ENCODE measurements around the gene MFSD1. TPM values are rescaled to one million over a fixed set of nuclear protein-coding genes. Genes with fewer than 3 reads are reported as not detected.

MFSD1 gene, protein sequence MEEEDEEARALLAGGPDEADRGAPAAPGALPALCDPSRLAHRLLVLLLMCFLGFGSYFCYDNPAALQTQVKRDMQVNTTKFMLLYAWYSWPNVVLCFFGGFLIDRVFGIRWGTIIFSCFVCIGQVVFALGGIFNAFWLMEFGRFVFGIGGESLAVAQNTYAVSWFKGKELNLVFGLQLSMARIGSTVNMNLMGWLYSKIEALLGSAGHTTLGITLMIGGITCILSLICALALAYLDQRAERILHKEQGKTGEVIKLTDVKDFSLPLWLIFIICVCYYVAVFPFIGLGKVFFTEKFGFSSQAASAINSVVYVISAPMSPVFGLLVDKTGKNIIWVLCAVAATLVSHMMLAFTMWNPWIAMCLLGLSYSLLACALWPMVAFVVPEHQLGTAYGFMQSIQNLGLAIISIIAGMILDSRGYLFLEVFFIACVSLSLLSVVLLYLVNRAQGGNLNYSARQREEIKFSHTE
- polyA plus RNA-seq (2011; rRNA removed) (41.9 and 53.2 TPM in 2 replicates), polyA plus RNA-seq (2017; fragmentation: RNase III; extraction: RNeasy Plus Mini Kit Qiagen cat#74134 plus additional on column Dnase treatment) (39.5 to 41.5 TPM (median 39.7 TPM) in 3 replicates), polyA minus RNA-seq (2011; rRNA and poly(A)+ RNA removed) (20.3 and 25.4 TPM in 2 replicates)
- 17.0 and 20.8 TPM in 2 replicates for polyA plus RNA-seq (2012; cell fraction: cytosol; rRNA removed)
- polyA plus RNA-seq (2012; cell fraction: nucleus; rRNA removed), result 12.3 and 18.8 TPM in 2 replicates

DNA sequence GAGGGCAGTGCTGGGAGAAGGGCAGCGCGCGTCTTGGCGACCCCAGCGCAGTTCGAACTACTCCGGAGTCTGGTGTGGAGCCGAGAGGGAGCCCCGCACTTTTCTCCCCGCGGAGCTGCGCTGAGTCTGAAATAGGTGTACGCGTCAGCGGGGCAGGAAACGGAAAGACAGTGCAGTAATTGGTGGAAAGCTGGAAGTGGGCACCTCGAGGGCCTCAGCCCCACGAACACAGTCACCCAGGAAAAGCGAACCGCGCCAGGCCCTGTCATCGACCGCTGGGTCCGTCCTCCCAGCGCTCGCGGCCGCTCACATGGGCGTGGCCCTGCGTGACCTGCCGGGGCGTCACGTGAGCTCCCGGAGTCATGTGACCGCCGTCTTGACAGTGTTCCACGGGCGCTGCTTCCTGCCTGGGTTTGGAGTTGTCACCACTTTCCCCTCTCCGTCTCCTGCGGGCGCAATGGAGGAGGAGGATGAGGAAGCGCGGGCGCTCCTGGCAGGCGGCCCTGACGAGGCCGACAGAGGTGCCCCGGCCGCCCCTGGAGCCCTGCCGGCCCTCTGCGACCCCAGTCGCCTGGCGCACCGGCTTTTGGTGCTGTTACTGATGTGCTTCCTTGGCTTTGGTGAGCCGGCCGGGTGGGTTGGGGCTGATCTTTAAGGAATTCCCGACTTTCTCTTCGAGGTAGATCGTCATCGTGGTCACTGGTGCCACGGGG is at the start of gene MFSD1:
MFSD1 (plus strand) TSS at position 359 of the 713 bp plus-strand sequence; CDS start at position 458, 99 bp downstream.
- ChIA-PET CTCF (interaction anchor here (0.6 to 1.7 kb wide), 14 partner anchors 9 to 458 kb away, joined by 3 to 7 read pairs (median 3); no protein-coding TSS in a partner anchor), POLR2A (interaction anchor here (1.1 to 1.3 kb wide), 3 partner anchors 9 to 10 kb away, joined by 3 to 4 read pairs (median 3); no protein-coding TSS in a partner anchor)
- peak within 1 kb of the TSS; percentile 83 for H3K4me3 ChIP-seq
- 2% methylated on average over 29 of the region's 61 CpGs for WGBS (ENCODE audit: missing lambda C conversion rate)
- H3K4me2 ChIP-seq, result peak within 1 kb of the TSS; percentile 87
- DNase-seq (ENCODE audit: low read depth in 1 of 2, low spot score in 1 of 2) (peak; percentile 87 to 93), FAIRE-seq (no peak), ATAC-seq (peak; percentile 96 to 98)
- no peaks in the 10 kb centered on the region for H3K9me3 ChIP-seq
- H3K27ac ChIP-seq, result peak within 1 kb of the TSS; percentile 67 to 81
- peaks cover 24% of the 10 kb centered on the region for H3K4me1 ChIP-seq
- TF ChIP-seq CBX8 (IDR thresholded peaks at IDR 0.05), result no peak
- no peak for TF ChIP-seq EHMT2 (IDR thresholded peaks at IDR 0.05; ENCODE audit: low read depth)
- TF ChIP-seq, protein P1, sequence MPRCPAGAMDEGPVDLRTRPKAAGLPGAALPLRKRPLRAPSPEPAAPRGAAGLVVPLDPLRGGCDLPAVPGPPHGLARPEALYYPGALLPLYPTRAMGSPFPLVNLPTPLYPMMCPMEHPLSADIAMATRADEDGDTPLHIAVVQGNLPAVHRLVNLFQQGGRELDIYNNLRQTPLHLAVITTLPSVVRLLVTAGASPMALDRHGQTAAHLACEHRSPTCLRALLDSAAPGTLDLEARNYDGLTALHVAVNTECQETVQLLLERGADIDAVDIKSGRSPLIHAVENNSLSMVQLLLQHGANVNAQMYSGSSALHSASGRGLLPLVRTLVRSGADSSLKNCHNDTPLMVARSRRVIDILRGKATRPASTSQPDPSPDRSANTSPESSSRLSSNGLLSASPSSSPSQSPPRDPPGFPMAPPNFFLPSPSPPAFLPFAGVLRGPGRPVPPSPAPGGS (IDR thresholded peaks at IDR 0.05), result 0 out of 3 replicates have a peak, but pooled peaks have one; percentile 40
- no peak for TF ChIP-seq RFX5 (IDR thresholded peaks at IDR 0.05)
- TF ChIP-seq, protein P2, sequence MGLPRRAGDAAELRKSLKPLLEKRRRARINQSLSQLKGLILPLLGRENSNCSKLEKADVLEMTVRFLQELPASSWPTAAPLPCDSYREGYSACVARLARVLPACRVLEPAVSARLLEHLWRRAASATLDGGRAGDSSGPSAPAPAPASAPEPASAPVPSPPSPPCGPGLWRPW (IDR thresholded peaks at IDR 0.05), result no peak
- no peak for TF ChIP-seq POLR2AphosphoS2 (conservative IDR thresholded peaks at IDR 0.05; ENCODE audit: low read length)
- TF ChIP-seq, protein P3, sequence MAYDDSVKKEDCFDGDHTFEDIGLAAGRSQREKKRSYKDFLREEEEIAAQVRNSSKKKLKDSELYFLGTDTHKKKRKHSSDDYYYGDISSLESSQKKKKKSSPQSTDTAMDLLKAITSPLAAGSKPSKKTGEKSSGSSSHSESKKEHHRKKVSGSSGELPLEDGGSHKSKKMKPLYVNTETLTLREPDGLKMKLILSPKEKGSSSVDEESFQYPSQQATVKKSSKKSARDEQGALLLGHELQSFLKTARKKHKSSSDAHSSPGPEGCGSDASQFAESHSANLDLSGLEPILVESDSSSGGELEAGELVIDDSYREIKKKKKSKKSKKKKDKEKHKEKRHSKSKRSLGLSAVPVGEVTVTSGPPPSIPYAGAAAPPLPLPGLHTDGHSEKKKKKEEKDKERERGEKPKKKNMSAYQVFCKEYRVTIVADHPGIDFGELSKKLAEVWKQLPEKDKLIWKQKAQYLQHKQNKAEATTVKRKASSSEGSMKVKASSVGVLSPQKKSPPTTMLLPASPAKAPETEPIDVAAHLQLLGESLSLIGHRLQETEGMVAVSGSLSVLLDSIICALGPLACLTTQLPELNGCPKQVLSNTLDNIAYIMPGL (CRISPR knock-in tag; IDR thresholded peaks at IDR 0.05; ENCODE audit: borderline replicate concordance), result no peak
- TF ChIP-seq PHF8 (IDR thresholded peaks at IDR 0.05; ENCODE audit: borderline replicate concordance, low read depth), result 0 out of 2 replicates have a peak, but pooled peaks have one; percentile 26
- 0 out of 5 replicates have a peak, but pooled peaks of 1 of the 2 experiments have one; percentile 9 for TF ChIP-seq RAD21 (conservative IDR thresholded peaks at IDR 0.05 in 1 of 2, IDR thresholded peaks at IDR 0.05 in 1 of 2)
- peak; percentile 81 for TF ChIP-seq BHLHE40 (IDR thresholded peaks at IDR 0.05; ENCODE audit: low read depth, low read length)
- TF ChIP-seq JUN (IDR thresholded peaks at IDR 0.05), result peak; percentile 61 to 67; a peak in 3 of 5 replicates
- TF ChIP-seq ESRRA (IDR thresholded peaks at IDR 0.05; ENCODE audit: borderline replicate concordance, low read length), result no peak
- TF ChIP-seq ZC3H11A (IDR thresholded peaks at IDR 0.05), result no peak
- TF ChIP-seq CHD2 (IDR thresholded peaks at IDR 0.05; ENCODE audit: low read length, partially characterized antibody), result no peak
- no peak for TF ChIP-seq RNF2 (IDR thresholded peaks at IDR 0.05; ENCODE audit: borderline replicate concordance, low read depth)
- peak; percentile 91 for TF ChIP-seq KDM5A (IDR thresholded peaks at IDR 0.05)
- TF ChIP-seq, protein P4, sequence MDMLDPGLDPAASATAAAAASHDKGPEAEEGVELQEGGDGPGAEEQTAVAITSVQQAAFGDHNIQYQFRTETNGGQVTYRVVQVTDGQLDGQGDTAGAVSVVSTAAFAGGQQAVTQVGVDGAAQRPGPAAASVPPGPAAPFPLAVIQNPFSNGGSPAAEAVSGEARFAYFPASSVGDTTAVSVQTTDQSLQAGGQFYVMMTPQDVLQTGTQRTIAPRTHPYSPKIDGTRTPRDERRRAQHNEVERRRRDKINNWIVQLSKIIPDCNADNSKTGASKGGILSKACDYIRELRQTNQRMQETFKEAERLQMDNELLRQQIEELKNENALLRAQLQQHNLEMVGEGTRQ (IDR thresholded peaks at IDR 0.05), result peak; percentile 99
- TF ChIP-seq TFCP2L1 (CRISPR knock-in tag; IDR thresholded peaks at IDR 0.05), result no peak
- TF ChIP-seq, protein P5, sequence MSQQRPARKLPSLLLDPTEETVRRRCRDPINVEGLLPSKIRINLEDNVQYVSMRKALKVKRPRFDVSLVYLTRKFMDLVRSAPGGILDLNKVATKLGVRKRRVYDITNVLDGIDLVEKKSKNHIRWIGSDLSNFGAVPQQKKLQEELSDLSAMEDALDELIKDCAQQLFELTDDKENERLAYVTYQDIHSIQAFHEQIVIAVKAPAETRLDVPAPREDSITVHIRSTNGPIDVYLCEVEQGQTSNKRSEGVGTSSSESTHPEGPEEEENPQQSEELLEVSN (IDR thresholded peaks at IDR 0.05; ENCODE audit: borderline replicate concordance, low read depth), result peak; percentile 74
- TF ChIP-seq CHD4 (IDR thresholded peaks at IDR 0.05; ENCODE audit: borderline replicate concordance), result no peak
- TF ChIP-seq HDAC2 (IDR thresholded peaks at IDR 0.05), result no peak
- no peak for TF ChIP-seq FOSB (CRISPR knock-in tag; IDR thresholded peaks at IDR 0.05)
- no peak for TF ChIP-seq FOSL2 (IDR thresholded peaks at IDR 0.05)
- TF ChIP-seq FOSL2 (CRISPR knock-in tag; IDR thresholded peaks at IDR 0.05), result peak; percentile 29
- TF ChIP-seq POLR2A (IDR thresholded peaks at IDR 0.05; ENCODE audit: low read length), result peak; percentile 76
- no peak for TF ChIP-seq ZFP36 (IDR thresholded peaks at IDR 0.05; ENCODE audit: borderline replicate concordance, partially characterized antibody)
- no peak for TF ChIP-seq TP53 (CRISPR knock-in tag; IDR thresholded peaks at IDR 0.05)
- TF ChIP-seq GATA3 (IDR thresholded peaks at IDR 0.05; ENCODE audit: borderline replicate concordance), result peak; percentile 39; the same call in 1 of the 2 replicates
- TF ChIP-seq, protein P6, sequence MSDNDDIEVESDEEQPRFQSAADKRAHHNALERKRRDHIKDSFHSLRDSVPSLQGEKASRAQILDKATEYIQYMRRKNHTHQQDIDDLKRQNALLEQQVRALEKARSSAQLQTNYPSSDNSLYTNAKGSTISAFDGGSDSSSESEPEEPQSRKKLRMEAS (IDR thresholded peaks at IDR 0.05), result peak; percentile 90
- no peak for TF ChIP-seq HOXA7 (CRISPR knock-in tag; IDR thresholded peaks at IDR 0.05)
- no peak for TF ChIP-seq HOXB13 (CRISPR knock-in tag; IDR thresholded peaks at IDR 0.05; ENCODE audit: low read depth)
- TF ChIP-seq, protein P7, sequence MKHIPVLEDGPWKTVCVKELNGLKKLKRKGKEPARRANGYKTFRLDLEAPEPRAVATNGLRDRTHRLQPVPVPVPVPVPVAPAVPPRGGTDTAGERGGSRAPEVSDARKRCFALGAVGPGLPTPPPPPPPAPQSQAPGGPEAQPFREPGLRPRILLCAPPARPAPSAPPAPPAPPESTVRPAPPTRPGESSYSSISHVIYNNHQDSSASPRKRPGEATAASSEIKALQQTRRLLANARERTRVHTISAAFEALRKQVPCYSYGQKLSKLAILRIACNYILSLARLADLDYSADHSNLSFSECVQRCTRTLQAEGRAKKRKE (CRISPR knock-in tag; IDR thresholded peaks at IDR 0.05; ENCODE audit: low read depth), result no peak
- no peak for TF ChIP-seq SMC3 (IDR thresholded peaks at IDR 0.05)

Data from A549 (cell line).